Fibroblast of mammary gland (primary cell): ENCODE measurements around the gene CDK1.
A peak's percentile ranks its signal among the peaks of the same experiment; 100 is the strongest.

Experiments
- DNase-seq: peaks from one replicate; pipeline ENCODE4 v3.0.0-alpha.2; 2010; ENCODE audit warnings: low read depth
- H3K4me3 ChIP-seq: 2 replicates; pipeline ENCODE4 v1.5.1; 2011; ENCODE audit warnings: low read depth, mild to moderate bottlenecking, low read length, moderate library complexity; ENCODE audit not compliant: control insufficient read depth
- CTCF ChIP-seq: conservative IDR thresholded peaks from 2 replicates; pipeline ENCODE4 v1.5.1; 2011; ENCODE audit warnings: low read depth, low read length, inconsistent platforms; ENCODE audit not compliant: control insufficient read depth, insufficient read depth

Gene CDK1

GRCh38 chr10:60769406-60769805 is 8.9 kb upstream of the CDK1 start:
- no peak for TF ChIP-seq CTCF
- DNase-seq, result no peak
- H3K4me3 ChIP-seq, result no peak overlapping the region

GRCh38 chr10:60777696-60778213 is 523 bp upstream of the CDK1 start:
- TF ChIP-seq CTCF, result no peak
- DNase-seq, result no peak
- H3K4me3 ChIP-seq, result peak overlapping the region; percentile 82

- H3K4me3 ChIP-seq, result peak overlapping the region; percentile 82
- DNase-seq, result no peak
- TF ChIP-seq CTCF, result no peak
Observed at GRCh38 chr10:60778971-60779796, 906 bp downstream of the CDK1 start.

GRCh38 chr10:60781661-60782060 is 3.4 kb downstream of the CDK1 start:
- no peak for TF ChIP-seq CTCF
- no peak for DNase-seq
- no peak overlapping the region for H3K4me3 ChIP-seq

GRCh38 chr10:60784641-60785040 is 6.4 kb downstream of the CDK1 start:
- H3K4me3 ChIP-seq, result no peak overlapping the region
- TF ChIP-seq CTCF, result no peak
- no peak for DNase-seq

- DNase-seq, result no peak
- H3K4me3 ChIP-seq, result no peak overlapping the region
- TF ChIP-seq CTCF, result no peak
Observed at GRCh38 chr10:60788544-60788943, 10.3 kb downstream of the CDK1 start.
